ENCODE measurements around the gene CDH22.

CDH22 gene

GRCh38 chr20:46308258-46309157 lies at the start of gene CDH22:
Gene CDH22, minus strand, starts transcription at chr20:46308498. Its CDS starts 57,204 bp downstream, at chr20:46251294.
- TF ChIP-seq RAD21 (IDR thresholded peaks at IDR 0.05; ENCODE audit: low read depth) (0 out of 2 replicates have a peak, but pooled peaks have one; percentile 8), TEAD4 (IDR thresholded peaks at IDR 0.05) (no peak)

- TF ChIP-seq EP300 (IDR thresholded peaks at IDR 0.05; ENCODE audit: borderline replicate concordance) (no peak), EGR1 (IDR thresholded peaks at IDR 0.05) (no peak), TEAD4 (IDR thresholded peaks at IDR 0.05) (no peak), NFIC (IDR thresholded peaks at IDR 0.05) (no peak), RAD21 (IDR thresholded peaks at IDR 0.05; ENCODE audit: low read depth) (no peak), MAX (IDR thresholded peaks at IDR 0.05) (no peak), CEBPB (IDR thresholded peaks at IDR 0.05) (no peak), YY1 (IDR thresholded peaks at IDR 0.05; ENCODE audit: low read depth) (no peak), USF1 (IDR thresholded peaks at IDR 0.05) (no peak), REST (IDR thresholded peaks at IDR 0.05; ENCODE audit: low read depth) (no peak)
Observed at GRCh38 chr20:46357030-46357514, 48.8 kb upstream of the CDH22 start.

GRCh38 chr20:46356195-46357029 lies 48.1 kb upstream of the CDH22 start:
- no peak for TF ChIP-seq TCF12 (IDR thresholded peaks at IDR 0.05; ENCODE audit: low read depth)
- no peak for TF ChIP-seq TAF1 (IDR thresholded peaks at IDR 0.05; ENCODE audit: low read depth)
- TF ChIP-seq ZBTB7A (IDR thresholded peaks at IDR 0.05; ENCODE audit: low read depth): no peak
- no peak for TF ChIP-seq RAD21 (IDR thresholded peaks at IDR 0.05; ENCODE audit: low read depth)
- TF ChIP-seq REST (IDR thresholded peaks at IDR 0.05; ENCODE audit: low read depth): no peak
- TF ChIP-seq CREB1 (IDR thresholded peaks at IDR 0.05; ENCODE audit: low read depth): no peak
- TF ChIP-seq FOXM1 (IDR thresholded peaks at IDR 0.05; ENCODE audit: borderline replicate concordance, low read depth): no peak
- TF ChIP-seq EP300 (IDR thresholded peaks at IDR 0.05; ENCODE audit: borderline replicate concordance): no peak
- TF ChIP-seq USF1 (IDR thresholded peaks at IDR 0.05): no peak
- TF ChIP-seq MAX (IDR thresholded peaks at IDR 0.05): no peak
- no peak for TF ChIP-seq TEAD4 (IDR thresholded peaks at IDR 0.05)
- TF ChIP-seq NFIC (IDR thresholded peaks at IDR 0.05): no peak
- no peak for TF ChIP-seq EGR1 (IDR thresholded peaks at IDR 0.05)
- no peak for TF ChIP-seq CEBPB (IDR thresholded peaks at IDR 0.05)
- no peak for TF ChIP-seq YY1 (IDR thresholded peaks at IDR 0.05; ENCODE audit: low read depth)

- no peak for TF ChIP-seq CEBPB (IDR thresholded peaks at IDR 0.05)
- no peak for TF ChIP-seq USF1 (IDR thresholded peaks at IDR 0.05)
- TF ChIP-seq NFIC (IDR thresholded peaks at IDR 0.05): no peak
- TF ChIP-seq MAX (IDR thresholded peaks at IDR 0.05): no peak
- TF ChIP-seq TEAD4 (IDR thresholded peaks at IDR 0.05): no peak
- no peak for TF ChIP-seq EP300 (IDR thresholded peaks at IDR 0.05; ENCODE audit: borderline replicate concordance)
- no peak for TF ChIP-seq EGR1 (IDR thresholded peaks at IDR 0.05)
- no peak for TF ChIP-seq FOXM1 (IDR thresholded peaks at IDR 0.05; ENCODE audit: borderline replicate concordance, low read depth)
- no peak for TF ChIP-seq TCF12 (IDR thresholded peaks at IDR 0.05; ENCODE audit: low read depth)
- TF ChIP-seq CREB1 (IDR thresholded peaks at IDR 0.05; ENCODE audit: low read depth): no peak
Observed at GRCh38 chr20:46355778-46356177, 47.5 kb upstream of the CDH22 start.
